Ramos (cell line): ENCODE measurements around the gene EIF4E.
"Not testable (repeated sequence)": the region's sequence is repeated elsewhere in the genome, so short reads cannot be mapped to it uniquely, and the experiment has no call there.

Source experiments
- in situ Hi-C: fragments of 300-500 bp; cut with MboI; formaldehyde crosslinking; loops from one replicate; pipeline ENCODE4 v1.14.3; 2022; ENCODE audit warnings: low sequenced_read_pairs; ENCODE audit not compliant: unreplicated experiment

The EIF4E gene

GRCh38 chr4:98935633-98936032, 6.7 kb upstream of the EIF4E start:
- in situ Hi-C loops: no loop called here

- in situ Hi-C loops: not testable (repeated sequence)
Measured at GRCh38 chr4:98934851-98935250, 5.9 kb upstream of the EIF4E start.

- in situ Hi-C loops: no loop called here
Measured at GRCh38 chr4:98932539-98932938, 3.6 kb upstream of the EIF4E start.

GRCh38 chr4:98930311-98930865, 1.5 kb upstream of the EIF4E start:
- in situ Hi-C loops: no loop called here

GRCh38 chr4:98929341-98930267, 671 bp upstream of the EIF4E start:
- in situ Hi-C loops: no loop called here

- in situ Hi-C loops: no loop called here
Measured at GRCh38 chr4:98928131-98928504, 815 bp downstream of the EIF4E start.

GRCh38 chr4:98926257-98926656, 2.7 kb downstream of the EIF4E start:
- in situ Hi-C loops: not testable (repeated sequence)

- in situ Hi-C loops: no loop called here
Measured at GRCh38 chr4:98921292-98921691, 7.6 kb downstream of the EIF4E start.

GRCh38 chr4:98919996-98920395, 8.9 kb downstream of the EIF4E start:
- in situ Hi-C loops: no loop called here

GRCh38 chr4:98910728-98911127, 18.2 kb downstream of the EIF4E start:
- in situ Hi-C loops: not testable (repeated sequence)

- in situ Hi-C loops: no loop called here
Measured at GRCh38 chr4:98909646-98910401, 19.1 kb downstream of the EIF4E start.

GRCh38 chr4:98908703-98909262, 20.1 kb downstream of the EIF4E start:
- in situ Hi-C loops: no loop called here

- in situ Hi-C loops: no loop called here
Measured at GRCh38 chr4:98908182-98908581, 20.8 kb downstream of the EIF4E start.

GRCh38 chr4:98905839-98906238, 23.1 kb downstream of the EIF4E start:
- in situ Hi-C loops: no loop called here

GRCh38 chr4:98905297-98905696, 23.6 kb downstream of the EIF4E start:
- in situ Hi-C loops: no loop called here

GRCh38 chr4:98903963-98904362, 25.0 kb downstream of the EIF4E start:
- in situ Hi-C loops: no loop called here

GRCh38 chr4:98903561-98903960, 25.4 kb downstream of the EIF4E start:
- in situ Hi-C loops: no loop called here

GRCh38 chr4:98899277-98899676, 29.7 kb downstream of the EIF4E start:
- in situ Hi-C loops: no loop called here

- in situ Hi-C loops: no loop called here
Measured at GRCh38 chr4:98891478-98892337, 37.2 kb downstream of the EIF4E start.
